Peyer's patch (tissue), 4 donors: Measurements from ENCODE around the gene IL12RB1. TPM values are rescaled to one million over a fixed set of nuclear protein-coding genes. Genes with fewer than 3 reads are reported as not detected.

ENCODE experiments used
- DNase-seq, 3 donors: peaks; one replicate each; pipeline ENCODE4 v3.0.0-alpha.2; 2017 to 2019
- H3K27ac ChIP-seq, 4 donors: fragments of 200-600 bp; sonication (generic); one replicate each; pipeline ENCODE4 v1.5.1; 2016 to 2019
- H3K27me3 ChIP-seq, 2 donors: fragments of 200-600 bp; sonication (generic); one replicate each; pipeline ENCODE4 v1.5.1; 2019
- H3K36me3 ChIP-seq, 3 donors: fragments of 200-600 bp; sonication (generic); one replicate each; pipeline ENCODE4 v1.5.1; 2016 to 2019
- H3K4me1 ChIP-seq, 4 donors: fragments of 200-600 bp; sonication (generic); one replicate each; pipeline ENCODE4 v1.5.1; 2016 to 2019
- H3K4me3 ChIP-seq, 4 donors: fragments of 200-600 bp; sonication (generic); 1 replicate in 3 of 4; 2 replicates in 1 of 4; pipeline ENCODE4 v1.5.1; 2016 to 2019; ENCODE audit warnings: mild to moderate bottlenecking in 1 of 4
- H3K9me3 ChIP-seq, 4 donors: fragments of 200-600 bp; sonication (generic); one replicate each; pipeline ENCODE4 v1.5.1; 2016 to 2019; ENCODE audit warnings: mild to moderate bottlenecking in 1 of 4
- POLR2A ChIP-seq, 2 donors: fragments of 450-650 bp; IDR thresholded peaks; one replicate each; pipeline ENCODE4 v1.5.1; 2017; ENCODE audit warnings: antibody characterized with exemption in 2 of 2, mild to moderate bottlenecking in 2 of 2, moderate library complexity in 2 of 2
- total RNA-seq, 4 donors: library from RNA; depleted of rRNA; stranded (reverse); fragments of >200 nt; gene quantifications; one replicate each; pipeline ENCODE4 v1.1.0, GENCODE V29; 2016
- TF ChIP-seq, protein P1 (sequence below), 6 experiments: fragments of 450-650 bp in 4 of 6; fragments of 200-600 bp in 2 of 6; sonication (generic) in 1 of 6; IDR thresholded peaks; one replicate each; pipeline ENCODE4 v1.5.1; 2017 to 2019; ENCODE audit warnings: antibody characterized with exemption in 6 of 6, mild to moderate bottlenecking in 3 of 6, moderate library complexity in 1 of 6

The IL12RB1 gene
- total RNA-seq, 4 donors from 2014 or later: 1.2 to 19.0 (median 2.8) TPM

DNA sequence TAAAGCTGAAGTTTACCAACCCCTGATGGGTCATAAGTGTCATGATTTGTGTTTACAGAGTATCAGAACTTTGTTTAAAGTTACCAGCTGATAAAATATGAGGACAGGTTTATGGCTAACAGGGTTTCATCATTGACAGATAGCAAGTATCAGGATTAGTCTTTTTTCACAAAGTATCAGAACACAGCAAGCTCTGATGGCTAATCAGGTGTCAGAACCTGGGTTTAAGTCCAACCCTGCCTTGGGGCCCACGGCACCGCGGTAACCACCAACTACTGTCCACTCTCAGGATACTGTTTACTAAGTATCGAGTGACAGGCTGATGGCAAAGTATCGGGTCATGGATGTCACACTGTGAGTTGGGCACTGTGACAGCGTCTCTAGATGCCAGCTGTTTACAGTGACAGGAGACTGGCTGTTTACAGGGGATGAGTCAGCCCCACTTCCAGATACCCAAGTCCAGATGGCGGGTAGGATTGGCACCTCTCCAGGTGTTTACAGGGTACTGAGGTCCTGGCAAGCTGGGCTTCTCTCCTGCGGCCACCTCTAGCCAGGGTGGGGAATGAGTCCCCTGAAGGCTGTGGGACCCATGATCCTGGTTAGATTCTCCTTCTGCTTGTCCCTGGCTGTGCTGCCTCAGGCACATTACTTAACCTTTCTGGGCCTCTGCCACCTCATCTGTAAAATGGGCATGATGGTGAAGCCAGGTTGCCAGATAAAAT, 57.0 kb downstream of the IL12RB1 start:
- Histone ChIP-seq H3K27ac (peak overlapping the region in 2 of 4 donors; percentile 33 to 59), H3K4me1 (peaks cover 0 to 12% (median 3%) of the 10 kb centered on the region in 4 donors), H3K9me3 (no peaks in the 10 kb centered on the region), H3K4me3 (no peak overlapping the region), H3K36me3 (no peaks in the 10 kb centered on the region), H3K27me3 (no peaks in the 10 kb centered on the region)
- peak in 2 of 3 donors; percentile 61 to 81 for DNase-seq
- no peak for TF ChIP-seq POLR2A (IDR thresholded peaks at IDR 0.05)
- TF ChIP-seq, protein P1, sequence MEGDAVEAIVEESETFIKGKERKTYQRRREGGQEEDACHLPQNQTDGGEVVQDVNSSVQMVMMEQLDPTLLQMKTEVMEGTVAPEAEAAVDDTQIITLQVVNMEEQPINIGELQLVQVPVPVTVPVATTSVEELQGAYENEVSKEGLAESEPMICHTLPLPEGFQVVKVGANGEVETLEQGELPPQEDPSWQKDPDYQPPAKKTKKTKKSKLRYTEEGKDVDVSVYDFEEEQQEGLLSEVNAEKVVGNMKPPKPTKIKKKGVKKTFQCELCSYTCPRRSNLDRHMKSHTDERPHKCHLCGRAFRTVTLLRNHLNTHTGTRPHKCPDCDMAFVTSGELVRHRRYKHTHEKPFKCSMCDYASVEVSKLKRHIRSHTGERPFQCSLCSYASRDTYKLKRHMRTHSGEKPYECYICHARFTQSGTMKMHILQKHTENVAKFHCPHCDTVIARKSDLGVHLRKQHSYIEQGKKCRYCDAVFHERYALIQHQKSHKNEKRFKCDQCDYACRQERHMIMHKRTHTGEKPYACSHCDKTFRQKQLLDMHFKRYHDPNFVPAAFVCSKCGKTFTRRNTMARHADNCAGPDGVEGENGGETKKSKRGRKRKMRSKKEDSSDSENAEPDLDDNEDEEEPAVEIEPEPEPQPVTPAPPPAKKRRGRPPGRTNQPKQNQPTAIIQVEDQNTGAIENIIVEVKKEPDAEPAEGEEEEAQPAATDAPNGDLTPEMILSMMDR (IDR thresholded peaks at IDR 0.05): no peak

DNA sequence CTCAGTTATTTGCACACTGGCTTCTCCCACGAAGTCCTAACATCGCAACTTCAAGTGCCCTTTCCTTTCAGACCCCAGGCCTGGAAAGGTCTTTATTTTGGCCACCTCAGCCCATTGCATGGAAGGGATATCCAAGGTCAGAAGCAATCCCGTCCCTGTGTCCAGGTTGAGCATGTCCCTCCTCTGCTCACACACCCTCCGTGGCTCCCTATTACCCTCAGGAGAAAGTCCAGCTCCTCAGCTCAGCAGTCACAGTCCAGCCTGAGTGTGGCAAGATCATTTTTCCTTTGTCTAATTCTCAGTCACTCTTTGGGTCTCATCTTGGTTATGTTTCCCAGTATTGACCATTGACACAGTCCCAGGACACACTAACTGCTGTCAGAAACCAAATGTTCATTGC, 59.6 kb downstream of the IL12RB1 start:
- peak overlapping the region in 1 of 4 donors; percentile 4 for H3K27ac ChIP-seq
- H3K4me1 ChIP-seq: peaks cover 0 to 27% (median 21%) of the 10 kb centered on the region in 4 donors
- H3K9me3 ChIP-seq: no peaks in the 10 kb centered on the region
- no peaks in the 10 kb centered on the region for H3K27me3 ChIP-seq
- no peak overlapping the region for H3K4me3 ChIP-seq
- H3K36me3 ChIP-seq: no peaks in the 10 kb centered on the region
- TF ChIP-seq POLR2A (IDR thresholded peaks at IDR 0.05): no peak
- TF ChIP-seq, protein P1 (IDR thresholded peaks at IDR 0.05): no peak
- no peak for DNase-seq

DNA sequence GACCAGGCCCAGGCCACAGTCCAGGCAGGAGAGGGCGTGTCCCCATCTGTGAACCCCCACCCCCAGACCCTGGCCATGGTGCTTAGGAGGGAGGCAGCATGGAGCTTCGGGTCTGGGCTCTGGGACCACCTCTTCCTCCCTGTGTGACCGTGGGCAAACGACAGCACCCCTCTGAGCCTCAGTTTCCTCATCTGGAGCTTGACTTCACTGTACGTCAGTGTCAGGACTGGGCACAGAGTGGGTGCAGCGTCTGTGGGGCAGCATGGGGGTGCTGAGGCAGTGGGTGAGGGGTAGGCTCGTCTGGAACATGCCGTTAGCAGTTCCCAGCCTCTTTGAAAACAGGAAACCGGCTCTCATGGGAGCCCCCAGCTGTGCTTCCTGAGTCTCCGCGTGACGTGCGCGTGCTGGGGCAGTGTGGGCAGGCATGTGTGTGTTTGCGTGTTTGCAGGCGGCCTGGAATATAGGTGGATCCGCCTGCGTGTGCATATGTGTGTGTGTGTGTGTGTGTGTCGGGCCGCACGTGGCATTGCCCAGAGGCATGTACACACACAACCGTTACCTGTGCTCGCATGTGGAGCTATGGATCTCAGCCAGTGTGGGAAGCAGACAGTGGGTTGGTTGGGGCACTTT, 63.0 kb downstream of the IL12RB1 start:
- Histone ChIP-seq H3K27ac (peak overlapping the region; percentile 85 to 91 (median 88)), H3K36me3 (no peaks in the 10 kb centered on the region), H3K27me3 (no peaks in the 10 kb centered on the region), H3K4me3 (no peak overlapping the region), H3K4me1 (peaks cover 0 to 37% (median 35%) of the 10 kb centered on the region in 4 donors), H3K9me3 (no peaks in the 10 kb centered on the region)
- DNase-seq: peak; percentile 67 to 99 (median 97)
- no peak for TF ChIP-seq POLR2A (IDR thresholded peaks at IDR 0.05)
- TF ChIP-seq, protein P1 (IDR thresholded peaks at IDR 0.05): no peak

DNA sequence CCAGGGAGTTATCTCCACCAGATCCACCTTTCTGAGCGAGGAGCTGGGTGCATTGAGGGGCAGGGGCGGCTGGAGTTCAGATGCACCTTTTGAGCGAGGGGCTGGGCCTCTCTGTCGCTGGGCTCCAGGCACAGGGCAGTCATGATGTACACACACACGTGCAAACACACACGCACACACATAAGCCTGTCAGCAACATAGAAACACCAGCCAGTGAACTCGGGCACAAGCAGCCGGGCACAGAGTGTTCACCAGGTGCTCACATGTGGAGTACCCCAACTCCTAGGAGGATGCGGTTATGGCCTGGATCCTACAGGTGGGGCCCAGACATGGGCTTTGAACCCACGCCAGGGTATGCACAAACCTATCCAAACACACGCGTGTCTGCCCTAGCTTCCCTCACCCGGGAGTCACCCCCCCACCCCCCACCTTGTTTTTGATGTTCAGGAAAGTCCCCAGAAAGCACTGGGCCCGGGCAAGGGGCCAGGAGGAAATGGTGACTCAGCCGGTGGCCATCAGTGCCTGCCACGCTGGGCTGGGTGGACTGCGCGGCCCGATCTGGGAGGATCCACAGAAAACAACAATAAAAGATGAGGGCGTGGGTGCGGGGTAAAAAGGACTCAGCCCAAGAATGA, 65.5 kb downstream of the IL12RB1 start:
- Histone ChIP-seq H3K9me3 (no peaks in the 10 kb centered on the region), H3K27me3 (no peaks in the 10 kb centered on the region), H3K4me3 (no peak overlapping the region), H3K36me3 (no peaks in the 10 kb centered on the region), H3K4me1 (peaks cover 0 to 46% (median 39%) of the 10 kb centered on the region in 4 donors), H3K27ac (peak overlapping the region; percentile 85 to 91 (median 88))
- peak; percentile 80 to 89 (median 86) for DNase-seq
- TF ChIP-seq, protein P1 (IDR thresholded peaks at IDR 0.05): no peak

DNA sequence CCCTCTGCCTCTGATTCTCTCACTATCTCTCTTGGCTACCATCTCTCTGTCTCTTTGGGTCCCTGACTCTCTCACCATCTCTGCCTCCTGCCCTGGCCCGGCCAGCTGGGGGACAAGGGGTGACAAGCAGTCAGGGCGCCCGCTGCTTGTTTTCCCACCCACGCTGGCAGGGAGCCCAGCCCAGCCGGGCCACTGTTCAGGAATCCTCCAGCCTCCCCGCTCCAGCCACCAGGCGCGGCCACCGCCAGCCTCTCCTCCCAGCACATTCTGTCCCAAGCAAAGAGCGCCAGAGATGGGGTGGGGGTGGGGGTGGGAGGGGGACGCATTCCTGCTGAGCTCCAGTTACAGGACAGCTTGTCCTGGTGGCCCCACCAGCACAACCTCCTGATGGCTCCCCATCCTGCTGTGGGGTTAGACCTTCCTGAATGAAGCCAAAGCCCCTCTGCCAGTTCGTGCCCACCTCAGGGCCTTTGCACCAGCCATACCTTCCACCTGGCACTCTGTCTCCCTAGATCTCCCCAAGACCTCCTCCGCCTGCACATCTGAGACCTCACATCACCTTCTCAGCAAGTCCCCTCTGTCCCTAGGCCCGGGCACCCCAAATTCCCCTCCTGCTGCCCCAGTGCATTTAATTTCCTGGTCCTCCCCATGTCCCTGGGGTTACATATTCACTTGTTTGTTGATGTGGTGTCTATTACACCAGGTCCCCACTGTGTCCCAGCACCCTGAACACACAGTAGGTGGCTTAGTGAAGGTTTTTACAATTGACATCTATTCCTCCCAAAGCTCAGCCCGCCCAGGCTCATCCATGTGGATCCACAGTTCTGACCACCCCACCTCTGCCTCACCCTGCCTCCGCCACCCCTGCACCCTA, 66.3 kb downstream of the IL12RB1 start:
- Histone ChIP-seq H3K4me1 (peaks cover 0 to 46% (median 39%) of the 10 kb centered on the region in 4 donors), H3K4me3 (no peak overlapping the region), H3K9me3 (no peaks in the 10 kb centered on the region), H3K27me3 (no peaks in the 10 kb centered on the region), H3K27ac (peak overlapping the region; percentile 85 to 91 (median 88)), H3K36me3 (peaks cover 0 to 2% (median 0%) of the 10 kb centered on the region in 3 donors)
- DNase-seq: peak in 2 of 3 donors; percentile 78 to 82
- TF ChIP-seq, protein P1 (IDR thresholded peaks at IDR 0.05): no peak
